ENCODE results near the gene LLGL2. TPM values are rescaled to one million over a fixed set of nuclear protein-coding genes. Genes with fewer than 3 reads are reported as not detected.
A peak's percentile ranks its signal among the peaks of the same experiment; 100 is the strongest.

Gene LLGL2
- total RNA-seq, 1 donor from 2014 or later = 90.6 TPM

DNA sequence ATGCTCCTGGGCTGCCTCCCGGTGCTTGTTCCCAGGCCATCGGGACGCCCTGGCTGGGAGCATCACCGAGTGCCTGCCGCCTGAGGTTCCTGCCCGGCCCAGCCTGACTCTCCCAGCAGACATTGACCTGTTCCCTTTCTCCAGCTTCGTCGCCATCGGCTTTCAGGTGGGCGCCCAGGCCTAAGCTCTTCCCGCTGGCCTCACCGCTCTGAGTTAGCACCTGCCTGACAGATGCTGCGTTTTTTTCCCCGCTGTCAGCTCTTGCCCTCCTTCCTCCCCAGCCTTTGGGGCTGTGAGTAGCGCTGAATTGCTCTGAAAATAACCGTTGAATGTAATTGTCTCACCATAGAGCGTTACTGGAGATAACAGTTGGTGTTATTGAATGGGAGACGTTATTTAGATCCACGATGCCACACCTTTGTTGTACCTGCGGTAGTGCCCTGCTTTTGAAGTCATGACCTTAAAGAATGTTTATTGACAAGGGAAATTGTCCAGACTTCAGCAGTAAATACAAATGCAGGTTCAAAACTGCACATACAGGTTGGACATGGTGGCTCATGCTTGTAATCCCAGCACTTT is 86.4 kb downstream of the LLGL2 start:
- no peak for ATAC-seq
- DNase-seq (ENCODE audit: low spot score) = no peak

DNA sequence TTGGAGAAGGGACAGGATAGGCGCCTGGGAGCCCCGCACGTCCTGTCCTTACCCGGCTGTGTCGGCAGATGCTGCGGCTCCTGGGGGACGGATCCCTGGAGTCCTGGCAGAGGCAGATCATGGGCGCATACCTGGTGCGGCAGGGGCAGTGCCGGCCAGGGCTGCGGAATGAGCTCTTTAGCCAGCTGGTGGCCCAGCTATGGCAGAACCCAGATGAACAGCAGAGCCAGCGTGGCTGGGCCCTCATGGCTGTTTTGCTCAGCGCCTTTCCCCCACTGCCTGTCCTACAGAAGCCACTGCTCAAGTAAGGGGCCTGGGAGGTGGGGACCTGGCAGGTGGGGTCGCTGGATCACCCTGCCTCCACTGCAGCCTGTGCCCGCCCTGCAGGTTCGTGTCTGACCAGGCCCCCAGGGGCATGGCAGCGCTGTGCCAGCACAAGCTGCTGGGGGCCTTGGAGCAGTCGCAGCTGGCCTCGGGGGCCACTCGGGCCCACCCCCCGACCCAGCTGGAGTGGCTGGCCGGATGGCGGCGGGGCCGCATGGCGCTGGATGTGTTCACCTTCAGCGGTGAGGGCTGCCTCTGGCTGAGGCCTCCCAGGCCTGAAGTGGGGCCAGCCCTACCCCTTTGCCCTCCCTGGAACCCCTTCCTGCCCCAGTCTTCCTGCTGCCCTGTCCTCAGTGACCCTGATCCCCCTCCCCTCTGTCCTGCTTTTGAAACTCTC is 87.6 kb downstream of the LLGL2 start:
- ATAC-seq (no peak), DNase-seq (ENCODE audit: low spot score) (no peak)

DNA sequence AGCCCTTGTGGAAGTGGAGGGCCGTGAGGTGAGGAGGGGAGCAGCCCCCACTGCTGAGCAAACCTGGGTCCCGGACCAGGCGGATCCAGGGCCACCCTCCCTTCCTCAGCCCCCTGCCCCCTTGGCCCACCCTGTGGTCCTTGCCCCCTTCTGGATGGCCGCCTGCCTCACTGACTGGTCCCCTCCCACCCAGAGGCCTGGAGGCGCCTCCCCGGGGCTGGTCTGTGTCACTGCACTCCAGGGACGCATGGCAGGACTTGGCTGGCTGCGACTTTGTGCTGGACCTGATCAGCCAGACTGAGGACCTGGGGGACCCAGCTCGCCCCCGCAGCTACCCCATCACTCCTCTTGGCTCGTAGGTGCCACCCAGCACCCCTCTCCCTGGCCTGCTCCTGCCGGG is 88.5 kb downstream of the LLGL2 start:
- DNase-seq (ENCODE audit: low spot score) = no peak

DNA sequence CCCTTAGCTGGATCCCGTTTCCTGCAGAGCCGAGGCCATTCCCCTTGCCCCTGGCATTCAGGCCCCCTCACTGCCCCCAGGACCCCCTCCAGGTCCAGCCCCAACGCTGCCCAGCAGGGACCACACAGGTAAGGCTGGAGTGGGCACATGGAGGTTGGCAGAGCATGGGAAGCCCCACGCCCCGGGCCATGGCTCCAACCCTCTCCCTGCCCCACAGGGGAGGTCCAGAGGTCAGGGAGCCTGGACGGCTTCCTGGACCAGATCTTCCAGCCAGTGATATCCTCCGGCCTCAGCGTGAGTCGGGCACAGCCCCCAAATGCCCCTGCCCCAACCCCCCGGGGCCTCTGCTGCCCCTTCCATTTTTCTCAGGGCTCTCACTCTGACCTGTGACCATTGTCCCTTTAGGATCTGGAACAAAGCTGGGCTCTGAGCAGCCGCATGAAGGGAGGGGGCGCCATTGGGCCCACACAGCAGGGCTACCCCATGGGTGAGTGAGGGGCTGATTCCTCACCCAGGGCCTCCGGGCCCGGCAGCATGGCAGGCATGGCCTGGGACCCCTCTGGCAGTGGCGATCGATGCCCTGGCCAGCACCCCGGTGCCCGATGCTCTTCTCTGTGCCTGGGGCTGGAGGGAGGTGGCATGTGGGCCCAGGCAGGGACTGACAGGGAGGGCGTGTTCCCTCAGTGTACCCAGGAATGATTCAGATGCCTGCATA is 89.2 kb downstream of the LLGL2 start:
- no peak for DNase-seq (ENCODE audit: low spot score)
- peak; percentile 66 for ATAC-seq

More for the DNA sequence above, 88.5 kb downstream of the LLGL2 start:
- no peak for ATAC-seq

DNA sequence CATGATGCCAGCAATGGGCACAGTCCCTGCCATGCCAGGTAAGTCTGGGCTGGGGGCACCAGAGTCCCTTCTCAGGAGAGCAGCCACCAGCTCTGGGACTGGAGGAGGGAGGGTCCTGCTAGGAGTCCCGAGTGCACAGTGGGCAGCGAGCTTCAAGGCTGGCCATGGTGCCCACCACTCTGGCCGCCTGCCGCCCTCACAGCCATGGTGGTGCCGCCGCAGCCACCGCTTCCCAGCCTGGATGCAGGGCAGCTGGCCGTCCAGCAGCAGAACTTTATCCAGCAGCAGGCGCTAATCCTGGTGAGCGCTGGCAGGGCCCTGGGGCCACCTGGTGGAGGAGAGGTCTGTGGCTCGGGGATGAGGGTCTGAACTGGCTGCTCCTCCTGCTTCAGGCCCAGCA is 89.8 kb downstream of the LLGL2 start:
- ATAC-seq = no peak
- no peak for DNase-seq (ENCODE audit: low spot score)

DNA sequence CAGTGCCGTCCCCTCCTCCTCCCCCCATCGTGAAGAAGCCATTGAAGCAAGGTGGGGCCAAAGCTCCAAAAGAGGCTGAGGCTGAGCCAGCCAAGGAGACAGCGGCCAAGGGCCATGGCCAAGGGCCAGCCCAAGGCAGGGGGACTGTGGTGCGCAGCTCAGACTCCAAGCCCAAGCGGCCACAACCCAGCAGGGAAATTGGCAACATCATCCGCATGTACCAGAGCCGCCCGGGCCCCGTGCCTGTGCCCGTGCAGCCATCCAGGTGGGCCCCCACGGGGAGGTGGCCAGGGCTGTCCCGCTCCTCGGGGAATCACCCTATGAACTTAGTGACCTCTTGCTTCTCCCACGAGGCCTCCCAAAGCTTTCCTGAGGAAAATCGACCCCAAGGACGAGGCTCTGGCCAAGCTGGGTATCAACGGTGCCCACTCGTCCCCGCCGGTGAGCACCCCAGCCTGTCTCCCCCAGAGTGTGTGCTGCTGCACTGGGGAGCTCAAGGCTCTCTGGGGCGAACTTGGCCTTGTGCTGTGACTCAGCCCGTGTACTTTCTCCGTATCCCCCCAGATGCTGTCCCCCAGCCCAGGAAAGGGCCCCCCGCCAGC is 91.1 kb downstream of the LLGL2 start:
- DNase-seq (ENCODE audit: low spot score) = no peak
- no peak for ATAC-seq

DNA sequence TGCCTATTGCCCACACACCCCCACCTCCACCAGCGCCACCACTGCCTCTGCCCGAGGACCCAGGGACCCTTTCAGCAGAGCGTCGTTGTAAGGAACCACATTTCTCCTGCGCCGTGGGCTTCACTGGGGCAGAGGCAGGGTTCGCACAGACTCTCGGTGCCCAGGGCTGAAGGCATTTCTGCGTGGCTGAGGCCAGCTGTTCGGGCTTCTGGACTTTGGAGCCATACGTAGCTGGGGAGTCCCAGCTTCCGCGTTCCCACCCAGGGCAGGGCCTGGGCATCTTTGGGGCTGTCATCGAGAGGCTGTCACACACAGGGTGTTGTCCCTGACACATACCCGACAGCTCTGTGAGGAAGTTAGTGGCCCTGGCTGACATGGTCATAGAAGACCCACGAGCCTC is 91.7 kb downstream of the LLGL2 start:
- ATAC-seq = no peak

DNA sequence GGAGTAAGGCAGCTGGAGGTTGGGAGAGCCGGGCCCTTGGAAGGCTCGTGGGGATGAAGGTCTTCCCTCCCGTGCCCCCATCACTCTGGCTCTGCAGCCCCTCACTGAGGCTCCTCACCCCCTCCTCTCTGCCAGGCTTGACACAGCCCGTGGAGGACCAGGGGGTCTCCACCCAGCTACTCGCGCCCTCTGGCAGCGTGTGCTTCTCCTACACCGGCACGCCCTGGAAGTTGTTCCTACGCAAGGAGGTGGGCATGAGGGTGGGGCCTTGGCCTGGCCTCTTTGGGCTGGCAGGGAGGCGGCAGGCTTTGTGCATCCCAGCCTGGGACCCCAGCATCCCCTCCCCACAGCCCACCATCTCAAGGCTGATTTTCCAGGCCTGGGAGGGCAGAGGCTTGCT is 92.2 kb downstream of the LLGL2 start:
- ATAC-seq (no peak), DNase-seq (ENCODE audit: low spot score) (no peak)

More for the DNA sequence above, 91.7 kb downstream of the LLGL2 start:
- DNase-seq (ENCODE audit: low spot score) = no peak

DNA sequence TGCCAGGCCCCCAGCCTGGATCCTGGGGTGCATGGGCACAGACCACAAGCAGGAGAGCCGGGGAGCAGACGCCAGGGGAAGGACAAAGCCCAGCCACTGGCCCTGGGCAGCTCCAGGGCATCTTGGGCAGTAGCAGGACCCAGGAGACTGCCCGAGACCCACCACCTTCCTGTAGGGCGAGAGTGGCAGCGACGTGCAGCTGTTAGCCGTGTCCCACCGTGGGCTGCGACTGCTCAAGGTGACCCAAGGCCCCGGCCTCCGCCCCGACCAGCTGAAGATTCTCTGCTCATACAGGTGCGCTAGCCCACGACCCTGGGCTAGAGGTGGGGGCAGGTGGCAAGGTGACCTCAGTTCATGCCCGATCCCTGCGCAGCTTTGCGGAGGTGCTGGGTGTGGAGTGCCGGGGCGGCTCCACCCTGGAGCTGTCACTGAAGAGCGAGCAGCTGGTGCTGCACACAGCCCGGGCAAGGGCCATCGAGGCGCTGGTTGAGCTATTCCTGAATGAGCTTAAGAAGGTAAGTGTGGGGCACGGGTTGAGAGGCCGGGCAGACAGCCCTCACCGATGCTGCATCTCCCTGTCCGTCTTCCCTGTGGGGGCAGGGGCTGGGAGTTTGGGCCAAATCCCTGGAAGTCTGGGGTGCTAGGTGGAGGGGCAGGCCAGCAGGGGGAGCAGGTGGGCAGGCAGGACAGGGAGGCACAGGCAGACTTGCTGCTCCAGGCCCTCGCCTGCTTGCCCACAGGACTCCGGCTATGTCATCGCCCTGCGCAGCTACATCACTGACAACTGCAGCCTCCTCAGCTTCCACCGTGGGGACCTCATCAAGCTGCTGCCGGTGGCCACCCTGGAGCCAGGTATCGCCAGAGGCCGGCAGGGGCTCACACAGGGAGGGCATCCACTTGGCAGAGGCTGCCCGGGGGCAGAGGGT is 94.3 kb downstream of the LLGL2 start:
- ATAC-seq (peak; percentile 39), DNase-seq (ENCODE audit: low spot score) (no peak)

DNA sequence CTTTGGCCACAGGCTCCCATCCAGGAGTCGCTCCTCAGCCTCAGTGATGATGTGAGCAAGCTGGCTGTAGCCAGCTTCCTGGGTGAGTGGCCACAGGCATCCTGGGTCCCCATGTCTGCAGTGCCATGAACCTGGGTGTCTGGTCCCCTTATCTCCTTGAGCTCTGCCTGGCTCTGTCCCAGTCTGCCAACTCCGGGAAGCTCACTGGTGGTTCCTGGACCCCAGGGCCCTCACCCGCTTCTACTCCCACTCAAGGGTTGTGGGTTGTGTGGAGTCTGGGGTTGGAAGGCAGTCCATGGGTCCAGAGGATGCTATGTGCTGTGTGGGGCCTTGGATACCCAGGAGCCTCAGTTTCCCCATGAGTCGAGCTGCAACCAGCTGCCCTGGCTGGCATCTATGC is 96.0 kb downstream of the LLGL2 start:
- DNase-seq (ENCODE audit: low spot score) = no peak

DNA sequence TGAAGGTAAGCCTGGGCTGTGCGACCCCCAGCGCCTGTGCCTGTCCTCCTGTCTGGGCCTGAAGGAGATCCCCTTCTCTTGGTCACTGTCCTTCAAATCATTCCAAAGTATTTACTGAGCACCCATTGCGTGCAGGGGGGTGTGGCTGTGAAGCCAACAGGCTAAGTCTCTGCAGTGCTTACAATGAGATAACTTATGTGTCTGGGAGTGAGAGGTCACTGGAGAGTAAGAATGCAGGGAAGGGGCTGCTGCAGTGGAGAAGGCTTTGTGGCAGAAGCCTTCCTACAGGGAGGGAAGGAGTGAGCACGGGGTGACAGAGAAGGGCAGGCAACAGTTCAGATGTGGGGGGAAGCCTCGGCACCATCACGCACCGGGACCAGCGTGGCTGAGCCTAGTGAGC is 96.6 kb downstream of the LLGL2 start:
- DNase-seq (ENCODE audit: low spot score) = no peak
- ATAC-seq = no peak

More for the DNA sequence above, 96.0 kb downstream of the LLGL2 start:
- ATAC-seq = no peak

DNA sequence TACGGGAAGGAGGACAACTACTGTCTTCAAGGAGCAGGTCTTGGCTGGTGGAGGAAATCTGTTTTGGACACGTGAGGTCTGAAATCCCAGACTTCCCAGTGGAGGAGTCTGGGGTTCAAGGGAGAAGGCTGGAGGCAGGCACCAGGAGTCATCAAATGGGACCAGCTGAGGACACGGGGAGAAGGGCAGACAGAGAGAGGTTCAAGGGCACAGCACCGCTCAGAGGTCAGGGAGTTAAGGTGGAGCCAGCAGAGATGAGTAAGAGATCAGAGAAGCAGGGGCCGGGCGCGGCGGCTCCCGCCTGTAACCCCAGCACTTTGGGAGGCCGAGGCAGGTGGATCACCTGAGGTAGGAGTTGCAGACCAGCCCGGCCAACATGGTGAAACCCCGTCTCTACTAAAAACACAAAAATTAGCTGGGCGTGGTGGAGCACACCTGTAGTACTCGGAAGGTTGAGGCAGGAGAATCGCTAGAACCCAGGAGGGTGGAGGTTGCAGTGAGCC is 97.3 kb downstream of the LLGL2 start:
- no peak for ATAC-seq
- no peak for DNase-seq (ENCODE audit: low spot score)

DNA sequence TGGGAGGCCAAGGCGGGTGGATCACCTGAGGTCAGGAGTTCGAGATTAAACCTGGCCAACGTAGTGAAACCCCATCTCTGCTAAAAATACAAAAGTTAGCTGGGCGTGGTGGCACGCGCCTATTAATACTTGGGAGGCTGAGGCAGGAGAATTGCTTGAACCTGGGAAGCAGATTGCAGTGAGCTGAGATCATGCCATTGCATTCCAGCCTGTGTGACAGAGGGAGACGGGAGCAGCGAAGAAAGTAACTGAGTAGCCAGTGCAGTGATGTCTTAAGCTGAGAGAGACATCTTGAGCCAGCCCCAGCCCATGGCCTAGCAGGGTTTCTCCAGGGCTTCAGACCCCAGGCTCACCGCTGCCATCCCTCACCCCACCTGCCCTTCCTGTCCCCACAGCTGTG is 97.9 kb downstream of the LLGL2 start:
- DNase-seq (ENCODE audit: low spot score) (no peak), ATAC-seq (no peak)

DNA sequence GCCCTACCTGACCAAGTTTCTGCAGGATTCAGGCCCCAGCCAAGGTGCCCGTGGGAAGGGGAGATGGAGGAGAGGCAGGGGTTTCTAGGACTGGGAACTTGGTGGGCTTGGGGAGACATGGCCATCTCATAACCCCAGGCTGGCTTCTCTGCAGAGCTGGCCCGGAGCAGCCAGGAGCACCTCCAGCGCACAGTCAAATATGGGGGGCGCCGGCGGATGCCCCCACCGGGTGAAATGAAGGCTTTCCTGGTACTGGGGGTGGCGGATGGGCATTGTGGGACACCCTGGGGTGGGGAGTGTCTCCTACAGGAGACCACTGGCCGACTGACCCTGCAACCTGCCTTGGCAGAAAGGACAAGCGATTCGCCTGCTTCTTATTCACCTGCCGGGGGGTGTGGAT is 98.5 kb downstream of the LLGL2 start:
- DNase-seq (ENCODE audit: low spot score) (no peak), ATAC-seq (no peak)

Other genes starting within 250 kb of the LLGL2 start
- 3.6 TPM for gene SLC25A19, start 236.3 kb upstream of the LLGL2 start, total RNA-seq
- gene GRB2, start 120.0 kb upstream of the LLGL2 start, total RNA-seq = 45.8 TPM
- 43.5 TPM for gene TMEM94, start 69.1 kb upstream of the LLGL2 start, total RNA-seq
- gene CASKIN2, start 10.2 kb upstream of the LLGL2 start, total RNA-seq = 26.4 TPM
- gene TSEN54, start 9.2 kb upstream of the LLGL2 start, total RNA-seq = 15.9 TPM
- 34.2 TPM for gene MYO15B, start 62.1 kb downstream of the LLGL2 start, total RNA-seq
- gene SMIM5, start 107.7 kb downstream of the LLGL2 start, total RNA-seq = 0.13 TPM
- 26.0 TPM for gene RECQL5, start 141.5 kb downstream of the LLGL2 start, total RNA-seq
- gene SAP30BP, start 141.6 kb downstream of the LLGL2 start, total RNA-seq = 31.6 TPM
- 2.6 TPM for gene ITGB4, start 195.8 kb downstream of the LLGL2 start, total RNA-seq
- 90.9 TPM for gene GALK1, start 239.5 kb downstream of the LLGL2 start, total RNA-seq